HepG2 (cell line): Measurements from ENCODE around the gene ERP44.

Source experiments
- CTCF ChIP-seq: sonication (generic); formaldehyde crosslinking; IDR thresholded peaks from 2 replicates; pipeline ENCODE4 v1.5.0; 2020; ENCODE audit warnings: mild to moderate bottlenecking, missing genetic modification reagents, moderate library complexity
- EZH2 ChIP-seq: conservative IDR thresholded peaks from 2 replicates; pipeline ENCODE4 v1.6.1; 2012; ENCODE audit warnings: mild to moderate bottlenecking, low read depth, low read length, moderate library complexity
- PAX8 ChIP-seq: sonication (generic); formaldehyde crosslinking; IDR thresholded peaks from 2 replicates; pipeline ENCODE4 v1.8.0; 2022; ENCODE audit warnings: mild to moderate bottlenecking, missing genetic modification reagents, borderline replicate concordance
- POLR2A ChIP-seq, 2 experiments: IDR thresholded peaks; 2 replicates each; pipeline ENCODE4 v1.6.1; 2011; ENCODE audit warnings: low read depth in 2 of 2, low read length in 2 of 2, mild to moderate bottlenecking in 1 of 2, moderate library complexity in 1 of 2; ENCODE audit not compliant: insufficient read depth in 1 of 2

- TF ChIP-seq EZH2, result no peak
- no peak for TF ChIP-seq CTCF (CRISPR knock-in tag)
- TF ChIP-seq POLR2A (IDR thresholded peaks at IDR 0.05; ENCODE audit: insufficient read depth in 1 of 2, low read depth in 2 of 2, low read length in 2 of 2), result no peak
- no peak for TF ChIP-seq PAX8 (CRISPR knock-in tag)
Measured at GRCh38 chr9:100058699-100059579, 39.9 kb downstream of the ERP44 start.
